ENCODE data around the gene HORMAD2. TPM values are rescaled to one million over a fixed set of nuclear protein-coding genes. Genes with fewer than 3 reads are reported as not detected.

HORMAD2 gene
- polyA plus RNA-seq, 1 of the 3 experiments (the other 2 are of a cell fraction): not detected

GRCh38 chr22:30150212-30150611 lies 69.9 kb downstream of the HORMAD2 start:
- Histone ChIP-seq H3K9ac (no peak overlapping the region), H3F3A (replicated peaks; ENCODE audit: insufficient read depth) (no peaks in the 10 kb centered on the region), H3K4me2 (no peak overlapping the region), H3K9me2 (no peaks in the 10 kb centered on the region), H3K27me3 (ENCODE audit: insufficient read depth) (no peaks in the 10 kb centered on the region), H3K9me3 (no peaks in the 10 kb centered on the region), H4K20me1 (ENCODE audit: insufficient read depth) (no peaks in the 10 kb centered on the region), H3K36me3 (replicated peaks in 1 of 2; ENCODE audit: control insufficient read depth in 1 of 2, insufficient read depth in 2 of 2, low read length in 1 of 2) (peaks cover 0 to 3% of the 10 kb centered on the region in 2 experiments), H3K4me3 (ENCODE audit: low read depth in 2 of 2, low read length in 1 of 2) (no peak overlapping the region), H3K79me2 (ENCODE audit: insufficient read depth) (no peaks in the 10 kb centered on the region), H3K4me1 (ENCODE audit: control insufficient read depth in 1 of 2, insufficient read depth in 2 of 2, low read depth in 1 of 2, low read length in 1 of 2) (no peaks in the 10 kb centered on the region), H3K27ac (ENCODE audit: low read depth in 2 of 2, low read length in 1 of 2) (no peak overlapping the region), H2AFZ (ENCODE audit: low read depth) (no peak overlapping the region)
- ChIA-PET CTCF (interaction anchor here (0.9 kb wide), 1 partner anchor 111 kb away, joined by 3 read pairs; no protein-coding TSS in a partner anchor), POLR2A (no interaction called here)
- WGBS (ENCODE audit: low lambda C conversion rate): 93% methylated on average over 1 of the region's 1 CpG
- DNase-seq: no peak
- TF ChIP-seq TCF12 (IDR thresholded peaks at IDR 0.05) (no peak), YY1 (IDR thresholded peaks at IDR 0.05; ENCODE audit: low read depth) (no peak), NRF1 (IDR thresholded peaks at IDR 0.05; ENCODE audit: low read depth, low read length) (no peak), ZBTB33 (IDR thresholded peaks at IDR 0.05; ENCODE audit: borderline replicate concordance, low read depth) (no peak), EP300 (IDR thresholded peaks at IDR 0.05; ENCODE audit: borderline replicate concordance in 1 of 2, low read depth in 1 of 2, low read length in 1 of 2) (no peak), RFX5 (IDR thresholded peaks at IDR 0.05; ENCODE audit: low read length) (no peak), REST (IDR thresholded peaks at IDR 0.05; ENCODE audit: low read depth, low read length) (no peak)
- TF ChIP-seq, protein P1, sequence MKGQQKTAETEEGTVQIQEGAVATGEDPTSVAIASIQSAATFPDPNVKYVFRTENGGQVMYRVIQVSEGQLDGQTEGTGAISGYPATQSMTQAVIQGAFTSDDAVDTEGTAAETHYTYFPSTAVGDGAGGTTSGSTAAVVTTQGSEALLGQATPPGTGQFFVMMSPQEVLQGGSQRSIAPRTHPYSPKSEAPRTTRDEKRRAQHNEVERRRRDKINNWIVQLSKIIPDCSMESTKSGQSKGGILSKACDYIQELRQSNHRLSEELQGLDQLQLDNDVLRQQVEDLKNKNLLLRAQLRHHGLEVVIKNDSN (IDR thresholded peaks at IDR 0.05; ENCODE audit: borderline replicate concordance, low read depth): no peak

DNA sequence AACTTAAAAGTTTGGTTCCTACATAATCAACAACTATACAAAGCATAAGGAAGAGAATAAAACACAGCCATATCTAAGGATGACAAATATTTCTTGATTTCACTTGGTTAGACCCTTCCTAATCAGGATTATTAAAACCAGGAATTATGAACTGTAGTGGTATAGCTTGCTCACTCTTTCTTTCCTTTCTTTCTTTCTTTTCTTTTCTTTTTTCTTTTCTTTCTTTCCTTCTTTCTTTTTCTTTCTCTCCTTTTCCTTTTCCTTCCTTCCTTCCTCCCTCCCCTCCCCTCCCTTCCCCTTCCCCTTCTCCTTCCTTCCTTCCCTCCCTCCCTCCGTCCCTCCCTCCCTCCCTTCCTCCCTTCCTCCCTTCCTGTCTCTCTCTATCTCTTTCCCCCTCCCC lies 78.0 kb downstream of the HORMAD2 start:
- no peak overlapping the region for H3K4me2 ChIP-seq
- no peaks in the 10 kb centered on the region for H4K20me1 ChIP-seq (ENCODE audit: insufficient read depth)
- no peaks in the 10 kb centered on the region for H3K4me1 ChIP-seq (ENCODE audit: control insufficient read depth in 1 of 2, insufficient read depth in 2 of 2, low read depth in 1 of 2, low read length in 1 of 2)
- H3F3A ChIP-seq (replicated peaks; ENCODE audit: insufficient read depth): peaks cover 3% of the 10 kb centered on the region
- TF ChIP-seq TAF1 (IDR thresholded peaks at IDR 0.05; ENCODE audit: borderline replicate concordance, low read depth, low read length): no peak
- WGBS (ENCODE audit: low lambda C conversion rate): 91% methylated on average over 1 of the region's 1 CpG
- H3K9ac ChIP-seq: no peak overlapping the region
- DNase-seq: no peak
- H3K79me2 ChIP-seq (ENCODE audit: insufficient read depth): no peaks in the 10 kb centered on the region
- ChIA-PET POLR2A (no interaction called here), CTCF (interaction anchor here (1.2 to 1.5 kb wide), 2 partner anchors 15 to 105 kb away, joined by 4 read pairs; no protein-coding TSS in a partner anchor)
- H3K9me3 ChIP-seq: no peaks in the 10 kb centered on the region
- no peaks in the 10 kb centered on the region for H3K36me3 ChIP-seq (replicated peaks in 1 of 2; ENCODE audit: control insufficient read depth in 1 of 2, insufficient read depth in 2 of 2, low read length in 1 of 2)
- no peaks in the 10 kb centered on the region for H3K9me2 ChIP-seq
- no peak overlapping the region for H3K4me3 ChIP-seq (ENCODE audit: low read depth in 2 of 2, low read length in 1 of 2)
- H3K27me3 ChIP-seq (ENCODE audit: insufficient read depth): no peaks in the 10 kb centered on the region
- no peak overlapping the region for H3K27ac ChIP-seq (ENCODE audit: low read depth in 2 of 2, low read length in 1 of 2)
- H2AFZ ChIP-seq (ENCODE audit: low read depth): no peak overlapping the region
